HFF-Myc (cell line): Measurements from ENCODE around the gene MRPL10.
A peak's percentile ranks its signal among the peaks of the same experiment; 100 is the strongest.

Experiments
- DNase-seq: peaks from one replicate; pipeline ENCODE4 v3.0.0-alpha.2; 2011; ENCODE audit warnings: low read depth; ENCODE audit errors: extremely low read depth
- H3K4me3 ChIP-seq: replicated peaks from 2 replicates; pipeline ENCODE4 v1.5.1; 2011; ENCODE audit warnings: low read depth, mild to moderate bottlenecking, control low read depth, low read length
- TF ChIP-seq, protein P1 (sequence below): IDR thresholded peaks from 2 replicates; pipeline ENCODE4 v1.5.1; 2012; ENCODE audit warnings: mild to moderate bottlenecking, low read depth, low read length, control low read depth; ENCODE audit errors: missing control alignments

MRPL10 gene

DNA sequence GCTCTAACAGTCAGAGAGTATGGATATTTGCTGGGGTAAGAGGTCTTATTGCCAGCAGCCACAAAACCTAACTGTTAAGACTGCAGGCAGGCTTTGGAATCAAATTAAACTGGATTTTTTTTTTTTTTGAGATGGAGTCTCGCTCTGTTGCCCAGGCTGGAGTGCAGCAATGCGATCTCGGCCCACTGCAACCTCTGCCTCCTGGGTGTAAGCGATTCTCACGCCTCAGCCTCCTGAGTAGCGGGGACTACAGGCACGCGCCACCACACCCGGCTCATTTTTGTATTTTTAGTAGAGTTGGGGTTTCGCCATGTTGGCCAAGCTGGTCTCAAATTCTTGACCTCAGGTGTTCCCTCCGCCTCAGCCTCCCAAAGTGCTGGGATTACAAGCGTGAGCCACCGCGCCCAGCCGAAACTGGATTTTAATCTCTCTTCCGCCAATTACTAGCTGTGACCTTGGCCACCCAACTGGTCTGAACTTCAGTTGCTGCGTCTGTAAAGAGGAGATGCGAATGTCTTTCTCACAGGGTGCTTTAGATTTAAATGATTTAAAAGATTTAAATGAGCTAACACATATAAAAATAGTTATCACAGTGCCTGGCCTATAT is 842 bp downstream of the MRPL10 start:
- DNase-seq = no peak
- TF ChIP-seq, protein P1, sequence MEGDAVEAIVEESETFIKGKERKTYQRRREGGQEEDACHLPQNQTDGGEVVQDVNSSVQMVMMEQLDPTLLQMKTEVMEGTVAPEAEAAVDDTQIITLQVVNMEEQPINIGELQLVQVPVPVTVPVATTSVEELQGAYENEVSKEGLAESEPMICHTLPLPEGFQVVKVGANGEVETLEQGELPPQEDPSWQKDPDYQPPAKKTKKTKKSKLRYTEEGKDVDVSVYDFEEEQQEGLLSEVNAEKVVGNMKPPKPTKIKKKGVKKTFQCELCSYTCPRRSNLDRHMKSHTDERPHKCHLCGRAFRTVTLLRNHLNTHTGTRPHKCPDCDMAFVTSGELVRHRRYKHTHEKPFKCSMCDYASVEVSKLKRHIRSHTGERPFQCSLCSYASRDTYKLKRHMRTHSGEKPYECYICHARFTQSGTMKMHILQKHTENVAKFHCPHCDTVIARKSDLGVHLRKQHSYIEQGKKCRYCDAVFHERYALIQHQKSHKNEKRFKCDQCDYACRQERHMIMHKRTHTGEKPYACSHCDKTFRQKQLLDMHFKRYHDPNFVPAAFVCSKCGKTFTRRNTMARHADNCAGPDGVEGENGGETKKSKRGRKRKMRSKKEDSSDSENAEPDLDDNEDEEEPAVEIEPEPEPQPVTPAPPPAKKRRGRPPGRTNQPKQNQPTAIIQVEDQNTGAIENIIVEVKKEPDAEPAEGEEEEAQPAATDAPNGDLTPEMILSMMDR = no peak
- peak overlapping the region; percentile 85 for H3K4me3 ChIP-seq

DNA sequence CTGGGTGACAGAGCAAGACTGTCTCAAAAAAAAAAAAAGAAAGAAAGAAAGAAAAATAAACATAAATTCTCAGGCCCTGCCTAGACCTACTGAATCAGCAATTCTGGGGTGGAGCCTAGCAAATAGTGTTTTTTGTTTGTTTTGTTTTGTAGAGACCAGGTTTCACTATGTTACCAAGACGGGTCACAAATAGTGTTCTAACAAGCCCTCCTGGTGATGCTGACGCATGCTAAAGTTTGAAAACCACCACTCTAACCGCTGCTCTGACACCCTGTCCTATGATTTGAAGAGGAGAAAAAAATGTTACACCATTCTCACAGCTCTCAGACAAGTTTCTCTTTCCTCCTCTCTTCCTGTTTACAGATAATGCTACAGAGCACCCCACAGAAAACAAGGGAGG is 1.5 kb downstream of the MRPL10 start:
- DNase-seq = no peak
- peak overlapping the region; percentile 85 for H3K4me3 ChIP-seq
- TF ChIP-seq, protein P1 = no peak

DNA sequence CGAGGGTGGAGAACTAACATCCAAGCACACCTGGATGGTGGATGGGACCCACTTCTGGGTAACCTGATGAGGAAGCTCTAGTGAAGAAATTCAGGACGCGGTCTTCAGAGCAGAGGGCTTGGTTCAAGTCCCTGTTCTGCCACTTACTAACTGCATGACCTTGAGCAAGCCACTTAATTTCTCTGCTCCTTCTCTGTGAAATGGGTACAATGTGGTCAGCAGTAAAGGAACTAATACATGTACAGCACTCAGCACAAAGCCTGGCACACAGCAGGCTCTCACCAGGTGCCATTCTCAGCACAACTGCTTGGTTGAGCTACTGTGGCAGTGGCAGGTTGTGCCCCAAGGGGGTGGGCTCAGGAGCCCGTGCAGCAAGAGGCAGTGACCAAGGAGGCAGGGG is 7.8 kb downstream of the MRPL10 start:
- no peak for DNase-seq
- H3K4me3 ChIP-seq = no peak overlapping the region
- TF ChIP-seq, protein P1 = no peak

DNA sequence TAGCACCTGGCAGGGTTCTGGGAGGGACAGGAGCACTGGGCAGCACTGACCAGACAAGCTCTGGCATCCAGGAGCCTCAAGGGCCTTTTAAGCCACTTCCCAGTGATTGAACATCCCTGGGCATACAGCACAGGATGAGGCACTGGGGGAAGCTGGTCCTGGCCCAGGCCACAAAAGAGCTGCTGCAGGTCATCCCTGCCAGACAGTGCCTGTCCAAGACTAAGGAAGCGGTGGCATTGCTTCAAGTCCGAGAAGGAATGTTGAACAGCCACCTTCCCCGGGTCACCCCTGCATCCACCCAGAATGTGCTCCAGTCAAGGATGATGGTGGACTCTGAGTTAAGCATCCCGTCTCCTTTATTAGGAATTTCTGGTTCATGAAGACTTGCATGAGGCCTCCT is 8.6 kb downstream of the MRPL10 start:
- no peak for DNase-seq
- no peak overlapping the region for H3K4me3 ChIP-seq
- TF ChIP-seq, protein P1 = no peak

DNA sequence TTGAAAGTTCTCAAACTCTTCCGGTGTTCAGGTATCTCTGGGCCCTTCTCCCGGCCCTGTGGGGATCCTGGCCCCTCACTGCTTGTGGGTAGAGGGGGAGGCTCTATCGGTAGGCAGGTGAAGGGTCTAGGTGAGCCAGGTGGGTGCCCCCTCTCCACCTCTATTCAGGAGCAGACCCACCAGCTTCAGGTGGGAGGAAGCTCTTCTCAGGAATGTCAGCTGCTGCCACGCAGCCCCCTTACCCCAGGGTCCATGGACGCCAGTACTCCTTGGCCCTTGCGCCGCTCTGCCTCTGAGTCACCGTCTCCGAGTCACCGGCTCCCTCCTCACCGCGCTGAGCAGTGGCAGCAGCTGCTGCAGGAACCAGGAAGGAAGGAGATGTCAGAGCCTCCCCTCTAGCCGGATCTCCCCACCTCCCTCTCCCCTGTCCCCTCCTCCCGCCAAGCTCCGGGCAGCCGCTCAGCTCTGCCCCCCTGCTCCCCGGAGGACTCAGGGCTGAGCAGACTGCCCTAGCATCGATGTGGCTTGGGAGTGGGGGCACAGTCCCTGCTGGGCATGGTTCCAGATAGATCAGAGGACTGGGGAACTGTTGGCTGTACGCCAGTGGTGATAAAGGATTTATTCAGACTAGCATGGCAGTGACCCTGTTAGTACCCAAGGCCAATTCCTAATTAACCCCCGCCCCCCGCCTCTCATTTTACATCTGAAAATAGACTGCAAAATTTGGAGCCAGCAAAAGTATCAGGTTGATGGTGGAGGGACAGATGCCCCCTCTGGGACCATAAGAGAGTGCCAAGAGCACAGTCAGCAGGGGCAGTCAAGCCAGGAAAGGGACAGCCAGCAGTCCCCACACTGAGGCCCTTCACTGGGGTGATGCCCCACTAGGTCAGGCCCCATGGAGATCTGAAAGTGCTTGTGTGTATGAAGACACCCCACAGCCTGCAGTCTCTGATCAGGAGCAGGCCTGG is 9.6 kb downstream of the MRPL10 start, which contains the start of gene OSBPL7:
OSBPL7 (minus strand) TSS at position 371 of the 968 bp plus-strand sequence. CDS start 1,516 bp downstream, outside the sequence.
- DNase-seq = peak; percentile 54
- TF ChIP-seq, protein P1 = no peak
- H3K4me3 ChIP-seq = peak within 1 kb of the TSS; percentile 57

DNA sequence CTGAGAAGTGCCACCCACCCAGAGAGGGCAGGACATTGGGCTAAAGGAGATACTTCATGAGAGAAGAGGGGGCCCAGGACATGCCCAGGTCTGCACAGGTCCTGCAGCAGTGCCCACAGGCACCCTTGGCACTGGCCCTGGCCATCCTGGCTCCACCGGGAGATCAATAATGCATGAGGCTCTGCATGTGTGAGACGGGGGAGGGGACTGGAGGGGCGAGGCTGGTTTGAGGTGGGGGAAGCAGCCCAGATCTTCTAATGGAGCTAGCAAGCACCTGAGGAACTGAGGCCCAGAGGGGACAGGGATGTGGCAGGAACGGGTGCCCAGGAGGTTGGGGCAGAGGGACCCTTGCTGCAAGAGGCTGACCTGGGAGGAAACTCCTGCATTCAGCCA is 10.3 kb downstream of the MRPL10 start:
- TF ChIP-seq, protein P1 = no peak
- DNase-seq = no peak
- peak overlapping the region; percentile 57 for H3K4me3 ChIP-seq
